Colonic mucosa (tissue), 4 donors: ENCODE results near the gene CDKL2. TPM values are rescaled to one million over a fixed set of nuclear protein-coding genes. Genes with fewer than 3 reads are reported as not detected.

Experiments used
- DNase-seq: peaks from one replicate; pipeline ENCODE4 v3.0.0-alpha.2; 2020
- H3K27ac ChIP-seq: fragments of 200-600 bp; one replicate; pipeline ENCODE4 v1.8.0; 2021
- H3K27me3 ChIP-seq: fragments of 200-600 bp; one replicate; pipeline ENCODE4 v1.8.0; 2021
- H3K36me3 ChIP-seq: fragments of 200-600 bp; one replicate; pipeline ENCODE4 v1.8.0; 2021
- H3K4me1 ChIP-seq: fragments of 200-600 bp; one replicate; pipeline ENCODE4 v1.8.0; 2021; ENCODE audit warnings: mild to moderate bottlenecking
- H3K4me3 ChIP-seq: fragments of 200-600 bp; one replicate; pipeline ENCODE4 v1.8.0; 2021
- H3K9ac ChIP-seq, 2 donors: one replicate each; pipeline ENCODE4 v1.7.0; 2013; ENCODE audit warnings: control low read depth in 2 of 2, low read depth in 2 of 2, low read length in 2 of 2
- H3K9me3 ChIP-seq: fragments of 200-600 bp; one replicate; pipeline ENCODE4 v1.8.0; 2021
- intact Hi-C: fragments of 100-400 bp; cut with DNase I; formaldehyde crosslinking; loops from one replicate; pipeline ENCODE4 v1.14.1; 2022
- total RNA-seq, 2 donors: library from RNA; stranded (reverse); fragmentation: NEBNext Ultra II Directional in 1 of 2; extraction: Animal tissue kit (Norgen Biotek cat#: 25700) in 1 of 2; gene quantifications; one replicate each; pipeline ENCODE4 v1.2.1, GENCODE V29; 2021
- TF ChIP-seq, protein P1 (sequence below): fragments of 200-600 bp; IDR thresholded peaks from one replicate; pipeline ENCODE4 v1.8.0; 2022; ENCODE audit warnings: antibody characterized with exemption, mild to moderate bottlenecking
- donor health status: healthy.
- donor health status: DM: no; HTN: no; CAD: no.
- donor health status: DM: no; HTN: no; CAD: no.

The CDKL2 gene
- total RNA-seq, 2 donors from 2014 or later, result 1.1 to 2.0 TPM

DNA sequence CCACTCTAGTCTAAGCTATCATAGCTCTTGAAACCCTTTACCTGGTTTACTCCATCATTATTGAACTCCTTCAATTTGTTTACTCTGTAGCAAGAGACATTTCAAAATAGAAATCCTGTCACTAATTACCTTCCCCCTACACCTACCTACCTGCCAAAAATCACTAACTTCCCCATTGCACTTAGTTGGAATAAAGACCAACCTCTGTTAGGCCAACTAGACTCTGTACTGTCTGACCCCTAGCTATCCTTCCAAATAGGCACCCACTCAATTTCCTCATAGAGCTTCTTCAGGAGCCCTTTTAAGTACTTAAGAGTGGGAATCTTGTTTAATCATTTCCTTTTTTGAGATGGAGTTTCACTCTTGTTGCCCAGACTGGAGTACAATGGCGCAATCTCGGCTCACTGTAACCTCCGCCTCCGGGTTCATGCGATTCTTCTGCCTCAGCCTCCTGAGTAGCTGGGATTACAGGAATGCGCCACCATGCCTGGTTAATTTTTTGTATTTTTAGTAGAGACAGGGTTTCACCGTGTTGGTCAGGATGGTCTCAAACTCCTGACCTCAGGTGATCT is 8.9 kb upstream of the CDKL2 start:
- Histone ChIP-seq H3K4me1 (no peaks in the 10 kb centered on the region), H3K9ac (no peak overlapping the region), H3K36me3 (no peaks in the 10 kb centered on the region), H3K27ac (no peak overlapping the region), H3K9me3 (no peaks in the 10 kb centered on the region), H3K27me3 (no peaks in the 10 kb centered on the region), H3K4me3 (no peak overlapping the region)
- no peak for DNase-seq
- intact Hi-C loops, result no loop called here
- TF ChIP-seq, protein P1, sequence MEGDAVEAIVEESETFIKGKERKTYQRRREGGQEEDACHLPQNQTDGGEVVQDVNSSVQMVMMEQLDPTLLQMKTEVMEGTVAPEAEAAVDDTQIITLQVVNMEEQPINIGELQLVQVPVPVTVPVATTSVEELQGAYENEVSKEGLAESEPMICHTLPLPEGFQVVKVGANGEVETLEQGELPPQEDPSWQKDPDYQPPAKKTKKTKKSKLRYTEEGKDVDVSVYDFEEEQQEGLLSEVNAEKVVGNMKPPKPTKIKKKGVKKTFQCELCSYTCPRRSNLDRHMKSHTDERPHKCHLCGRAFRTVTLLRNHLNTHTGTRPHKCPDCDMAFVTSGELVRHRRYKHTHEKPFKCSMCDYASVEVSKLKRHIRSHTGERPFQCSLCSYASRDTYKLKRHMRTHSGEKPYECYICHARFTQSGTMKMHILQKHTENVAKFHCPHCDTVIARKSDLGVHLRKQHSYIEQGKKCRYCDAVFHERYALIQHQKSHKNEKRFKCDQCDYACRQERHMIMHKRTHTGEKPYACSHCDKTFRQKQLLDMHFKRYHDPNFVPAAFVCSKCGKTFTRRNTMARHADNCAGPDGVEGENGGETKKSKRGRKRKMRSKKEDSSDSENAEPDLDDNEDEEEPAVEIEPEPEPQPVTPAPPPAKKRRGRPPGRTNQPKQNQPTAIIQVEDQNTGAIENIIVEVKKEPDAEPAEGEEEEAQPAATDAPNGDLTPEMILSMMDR, result no peak

GRCh38 chr4:75637827-75638226 is 7.5 kb upstream of the CDKL2 start:
- Histone ChIP-seq H3K9me3 (no peaks in the 10 kb centered on the region), H3K4me1 (no peaks in the 10 kb centered on the region), H3K27me3 (no peaks in the 10 kb centered on the region), H3K4me3 (no peak overlapping the region), H3K9ac (no peak overlapping the region), H3K36me3 (no peaks in the 10 kb centered on the region), H3K27ac (no peak overlapping the region)
- intact Hi-C loops, result no loop called here
- TF ChIP-seq, protein P1, result no peak
- DNase-seq, result no peak

GRCh38 chr4:75637176-75637575 is 6.8 kb upstream of the CDKL2 start:
- Histone ChIP-seq H3K4me3 (no peak overlapping the region), H3K9me3 (no peaks in the 10 kb centered on the region), H3K36me3 (no peaks in the 10 kb centered on the region), H3K9ac (no peak overlapping the region), H3K27ac (no peak overlapping the region), H3K4me1 (no peaks in the 10 kb centered on the region), H3K27me3 (no peaks in the 10 kb centered on the region)
- no peak for DNase-seq
- TF ChIP-seq, protein P1, result no peak
- intact Hi-C loops, result no loop called here

DNA sequence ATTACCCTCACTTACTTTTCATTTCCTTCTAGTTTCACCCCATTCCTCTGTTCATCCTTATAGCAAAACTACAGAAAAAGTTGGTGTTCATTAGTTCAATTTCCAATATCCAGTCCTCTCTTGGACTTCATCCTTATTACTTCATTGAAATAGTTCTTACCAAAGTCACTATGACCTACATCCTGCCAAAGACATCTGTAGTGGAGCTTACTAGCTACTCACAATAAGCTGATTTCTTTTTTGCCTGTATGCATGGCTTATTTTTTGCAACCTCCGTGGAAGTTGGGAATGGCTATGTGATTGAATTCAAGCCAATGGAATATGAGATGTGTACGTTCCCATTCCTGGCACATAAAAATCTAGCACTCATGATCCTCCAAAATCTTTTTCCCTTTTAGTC is 4.6 kb upstream of the CDKL2 start:
- intact Hi-C loops, result no loop called here
- TF ChIP-seq, protein P1, result no peak
- H3K27me3 ChIP-seq, result no peaks in the 10 kb centered on the region
- no peak overlapping the region for H3K27ac ChIP-seq
- H3K4me1 ChIP-seq, result no peaks in the 10 kb centered on the region
- no peaks in the 10 kb centered on the region for H3K9me3 ChIP-seq
- H3K9ac ChIP-seq, result no peak overlapping the region
- no peak overlapping the region for H3K4me3 ChIP-seq
- no peak for DNase-seq
- H3K36me3 ChIP-seq, result no peaks in the 10 kb centered on the region

DNA sequence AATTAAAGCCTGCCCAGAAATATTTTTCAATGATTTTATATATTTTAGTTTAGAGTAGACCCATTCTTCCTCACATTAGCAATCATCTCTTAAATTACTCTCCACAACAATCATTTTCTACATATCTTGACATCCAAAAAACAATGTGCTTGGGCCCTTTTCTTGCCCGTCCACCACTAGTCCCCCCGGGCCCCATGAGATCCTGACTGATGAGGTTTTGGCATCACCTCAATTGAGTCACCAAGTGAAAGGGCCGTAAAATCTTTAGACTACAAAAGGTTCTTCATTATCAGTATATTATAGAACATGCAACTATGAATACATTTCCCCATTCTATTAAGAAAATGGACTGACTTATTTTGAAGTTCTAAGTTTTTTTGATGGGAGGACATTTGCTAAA is 4.0 kb upstream of the CDKL2 start:
- DNase-seq, result no peak
- TF ChIP-seq, protein P1, result no peak
- Histone ChIP-seq H3K9ac (no peak overlapping the region), H3K4me3 (no peak overlapping the region), H3K36me3 (no peaks in the 10 kb centered on the region), H3K4me1 (no peaks in the 10 kb centered on the region), H3K27me3 (no peaks in the 10 kb centered on the region), H3K27ac (no peak overlapping the region), H3K9me3 (no peaks in the 10 kb centered on the region)
- intact Hi-C loops, result no loop called here

DNA sequence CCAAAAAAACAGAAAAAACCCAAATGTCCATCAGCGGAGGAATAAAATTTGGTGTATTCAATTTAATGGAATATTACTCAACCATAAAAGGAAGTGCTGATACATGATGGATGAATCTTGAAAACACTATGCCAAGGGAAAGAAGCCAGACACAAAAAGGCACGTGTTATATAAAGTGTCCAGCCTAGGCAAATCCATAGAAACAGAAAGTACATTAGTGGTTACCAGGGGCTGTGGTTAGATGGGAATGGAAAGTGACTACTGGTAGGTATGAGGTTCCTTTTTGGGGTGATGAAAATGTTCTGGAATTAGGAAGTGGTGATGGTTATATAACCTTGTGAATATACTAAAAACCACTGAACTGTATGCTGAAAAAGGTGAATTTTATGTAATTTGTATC is 3.5 kb upstream of the CDKL2 start:
- Histone ChIP-seq H3K36me3 (no peaks in the 10 kb centered on the region), H3K9me3 (no peaks in the 10 kb centered on the region), H3K9ac (no peak overlapping the region), H3K4me1 (no peaks in the 10 kb centered on the region), H3K27ac (no peak overlapping the region), H3K27me3 (no peaks in the 10 kb centered on the region), H3K4me3 (no peak overlapping the region)
- no peak for DNase-seq
- TF ChIP-seq, protein P1, result no peak
- intact Hi-C loops, result no loop called here
